H9 (cell line): Measurements from ENCODE around the gene RPGRIP1L. TPM values are rescaled to one million over a fixed set of nuclear protein-coding genes. Genes with fewer than 3 reads are reported as not detected.

ENCODE experiments used
- DNase-seq: peaks from one replicate; pipeline ENCODE4 v3.0.0-alpha.2; 2017
- H2AFZ ChIP-seq: one replicate; pipeline ENCODE4 v1.6.1; 2013; ENCODE audit warnings: mild to moderate bottlenecking, low read length, control low read depth, moderate library complexity
- H2AK5ac ChIP-seq: 2 replicates; pipeline ENCODE4 v1.6.1; 2013; ENCODE audit warnings: low read length, control low read depth, mixed read lengths; ENCODE audit not compliant: insufficient read length
- H2BK120ac ChIP-seq: one replicate; pipeline ENCODE4 v1.6.1; 2013; ENCODE audit warnings: low read depth, mild to moderate bottlenecking, low read length, control low read depth, inconsistent platforms; ENCODE audit not compliant: poor library complexity, severe bottlenecking
- H2BK12ac ChIP-seq: 2 replicates; pipeline ENCODE4 v1.6.1; 2013; ENCODE audit warnings: low read length, control low read depth, mixed read lengths, low read depth; ENCODE audit not compliant: insufficient read length
- H2BK15ac ChIP-seq: 2 replicates; pipeline ENCODE4 v1.6.1; 2013; ENCODE audit warnings: low read depth, low read length, control low read depth
- H2BK20ac ChIP-seq: one replicate; pipeline ENCODE4 v1.6.1; 2013; ENCODE audit warnings: low read depth, mild to moderate bottlenecking, low read length, control low read depth, inconsistent platforms; ENCODE audit not compliant: poor library complexity, severe bottlenecking
- H2BK5ac ChIP-seq: 2 replicates; pipeline ENCODE4 v1.6.1; 2013; ENCODE audit warnings: low read length, control low read depth, mixed read lengths; ENCODE audit not compliant: insufficient read length
- H3K14ac ChIP-seq: 2 replicates; pipeline ENCODE4 v1.6.1; 2013; ENCODE audit warnings: low read length, control low read depth; ENCODE audit not compliant: insufficient read depth
- H3K18ac ChIP-seq: 2 replicates; pipeline ENCODE4 v1.6.1; 2013; ENCODE audit warnings: low read depth, mild to moderate bottlenecking, mixed read lengths, low read length, control low read depth; ENCODE audit not compliant: insufficient read length
- H3K23ac ChIP-seq: 2 replicates; pipeline ENCODE4 v1.6.1; 2013; ENCODE audit warnings: low read length, control low read depth, mixed read lengths, low read depth; ENCODE audit not compliant: insufficient read length
- H3K23me2 ChIP-seq: 2 replicates; pipeline ENCODE4 v1.6.1; 2013; ENCODE audit warnings: low read depth, mild to moderate bottlenecking, mixed read lengths, low read length, control low read depth; ENCODE audit not compliant: insufficient read length, poor library complexity, severe bottlenecking
- H3K27ac ChIP-seq: 2 replicates; pipeline ENCODE4 v1.5.1; 2013; ENCODE audit warnings: low read length, control low read depth, mixed read lengths, low read depth; ENCODE audit not compliant: insufficient read length
- H3K27me3 ChIP-seq: 2 replicates; pipeline ENCODE4 v1.6.1; 2013; ENCODE audit warnings: low read length, control low read depth, inconsistent platforms; ENCODE audit not compliant: insufficient read depth
- H3K4ac ChIP-seq: 2 replicates; pipeline ENCODE4 v1.6.1; 2013; ENCODE audit warnings: low read depth, mild to moderate bottlenecking, control low read depth, inconsistent platforms, low read length, moderate library complexity
- H3K4me1 ChIP-seq: 2 replicates; pipeline ENCODE4 v1.6.1; 2013; ENCODE audit warnings: low read length, control low read depth, inconsistent platforms; ENCODE audit not compliant: insufficient read depth
- H3K4me2 ChIP-seq: 2 replicates; pipeline ENCODE4 v1.6.1; 2013; ENCODE audit warnings: low read length, control low read depth, mixed read lengths; ENCODE audit not compliant: insufficient read length, insufficient read depth
- H3K56ac ChIP-seq: 2 replicates; pipeline ENCODE4 v1.6.1; 2013; ENCODE audit warnings: low read depth, mild to moderate bottlenecking, mixed read lengths, low read length, control low read depth; ENCODE audit not compliant: insufficient read length
- H3K79me1 ChIP-seq: 2 replicates; pipeline ENCODE4 v1.6.1; 2013; ENCODE audit warnings: low read depth, mild to moderate bottlenecking, moderate library complexity, low read length, control low read depth, inconsistent platforms; ENCODE audit not compliant: insufficient read depth, poor library complexity, severe bottlenecking
- H3K79me2 ChIP-seq: 2 replicates; pipeline ENCODE4 v1.6.1; 2013; ENCODE audit warnings: low read length, control low read depth, inconsistent platforms; ENCODE audit not compliant: insufficient read depth
- H3K9ac ChIP-seq: 2 replicates; pipeline ENCODE4 v1.6.1; 2013; ENCODE audit warnings: low read length, control low read depth, mixed read lengths; ENCODE audit not compliant: insufficient read length; ENCODE audit errors: extremely low read depth
- H3K9me3 ChIP-seq: one replicate; pipeline ENCODE4 v1.6.1; 2013; ENCODE audit warnings: low read depth, low read length, inconsistent platforms; ENCODE audit not compliant: control insufficient read depth
- H3T11ph ChIP-seq: one replicate; pipeline ENCODE4 v1.6.1; 2013; ENCODE audit warnings: mild to moderate bottlenecking, low read length, control low read depth, inconsistent platforms
- H4K20me1 ChIP-seq: one replicate; pipeline ENCODE4 v1.6.1; 2013; ENCODE audit not compliant: control insufficient read depth, insufficient read length, insufficient read depth
- H4K5ac ChIP-seq: 2 replicates; pipeline ENCODE4 v1.6.1; 2013; ENCODE audit warnings: low read depth, mild to moderate bottlenecking, mixed read lengths, low read length, control low read depth; ENCODE audit not compliant: insufficient read length
- H4K8ac ChIP-seq: replicated peaks from 2 replicates; pipeline ENCODE4 v1.6.1; 2013; ENCODE audit warnings: low read length, control low read depth, mixed read lengths, low read depth; ENCODE audit not compliant: insufficient read length
- H4K91ac ChIP-seq: 2 replicates; pipeline ENCODE4 v1.6.1; 2013; ENCODE audit warnings: low read depth, mild to moderate bottlenecking, moderate library complexity, mixed read lengths, low read length, control low read depth; ENCODE audit not compliant: insufficient read length
- H3K27ac Mint-ChIP-seq, 3 experiments: 2 replicates in 2 of 3; 3 replicates in 1 of 3; pipeline ENCODE4 v1.8.0; 2020 to 2021; ENCODE audit warnings: mixed read lengths in 3 of 3, mild to moderate bottlenecking in 1 of 3, moderate library complexity in 1 of 3
- H3K27me3 Mint-ChIP-seq: 2 replicates; pipeline ENCODE4 v1.8.0; 2021; ENCODE audit warnings: low read depth, mild to moderate bottlenecking, moderate library complexity, mixed read lengths
- H3K36me3 Mint-ChIP-seq, 3 experiments: 2 replicates in 2 of 3; 3 replicates in 1 of 3; pipeline ENCODE4 v1.8.0; 2020 to 2021; ENCODE audit warnings: low read depth in 3 of 3, mixed read lengths in 3 of 3; ENCODE audit not compliant: insufficient read depth in 1 of 3
- H3K4me1 Mint-ChIP-seq, 2 experiments: 2 replicates each; pipeline ENCODE4 v1.8.0; 2020; ENCODE audit warnings: mixed read lengths in 2 of 2
- H3K4me3 Mint-ChIP-seq, 2 experiments: 2 replicates in 1 of 2; 3 replicates in 1 of 2; pipeline ENCODE4 v1.8.0; 2020 to 2021; ENCODE audit warnings: mild to moderate bottlenecking in 2 of 2, mixed read lengths in 2 of 2, moderate library complexity in 1 of 2
- H3K9me3 Mint-ChIP-seq, 2 experiments: 2 replicates in 1 of 2; 3 replicates in 1 of 2; pipeline ENCODE4 v1.8.0; 2020; ENCODE audit warnings: mild to moderate bottlenecking in 2 of 2, mixed read lengths in 2 of 2, moderate library complexity in 1 of 2
- WGBS: extraction: QIAGEN DNeasy Blood & Tissue Kit; methylation state at CpG from one replicate; pipeline ENCODE4 v1.1.7; 2013; ENCODE audit warnings: missing lambda C conversion rate, low lambda C conversion rate, mixed read lengths; ENCODE audit not compliant: insufficient read length; ENCODE audit errors: extremely low coverage; 5-methylcytosine and 5-hydroxymethylcytosine counted together
- total RNA-seq: library from RNA; stranded (reverse); gene quantifications from 2 replicates; pipeline ENCODE4 v1.2.1, GENCODE V29; 2021
- TF ChIP-seq, protein P1 (sequence below): fragments of 200-600 bp; sonication (generic); conservative IDR thresholded peaks from 3 replicates; pipeline ENCODE4 v1.8.0; 2021; ENCODE audit warnings: antibody characterized with exemption, mild to moderate bottlenecking

RPGRIP1L gene
- total RNA-seq, 1 experiment from 2014 or later, result 11.7 TPM

DNA sequence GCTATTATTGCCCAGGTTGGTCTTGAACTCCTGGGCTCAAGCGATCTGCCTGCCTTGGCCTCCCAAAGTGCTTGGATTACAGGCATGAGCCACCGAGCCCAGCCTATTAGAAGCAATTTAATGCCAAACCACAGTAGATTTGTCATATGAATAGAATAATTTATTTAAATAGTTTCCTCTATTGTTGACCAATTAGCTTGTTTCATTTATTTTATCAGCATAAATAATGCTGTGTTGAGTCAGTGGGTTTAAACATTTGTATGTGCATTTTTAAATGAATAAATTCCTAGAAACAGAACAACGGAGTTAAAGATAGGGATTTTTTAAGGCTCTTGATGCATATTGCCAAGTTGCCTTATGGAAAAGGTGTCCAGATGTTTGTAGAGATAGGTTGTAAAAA is 27.0 kb upstream of the RPGRIP1L start:
- Histone ChIP-seq H2BK12ac (no peak overlapping the region), H3K4me2 (no peak overlapping the region), H2AFZ (no peak overlapping the region), H3K27ac (no peak overlapping the region), H2BK15ac (no peak overlapping the region), H3K27me3 (no peaks in the 10 kb centered on the region), H3K4me1 (no peaks in the 10 kb centered on the region), H4K20me1 (no peaks in the 10 kb centered on the region), H3K23me2 (no peaks in the 10 kb centered on the region), H4K91ac (no peak overlapping the region), H3K4ac (no peak overlapping the region), H3K14ac (no peak overlapping the region), H3K9me3 (no peaks in the 10 kb centered on the region), H3K9ac (no peak overlapping the region), H2BK5ac (no peak overlapping the region), H4K5ac (no peak overlapping the region), H2BK120ac (no peak overlapping the region), H3K79me1 (peaks cover 7% of the 10 kb centered on the region), H3T11ph (no peak overlapping the region), H2BK20ac (no peak overlapping the region), H2AK5ac (no peak overlapping the region), H3K23ac (no peak overlapping the region), H4K8ac (no peak overlapping the region), H3K18ac (no peak overlapping the region), H3K79me2 (no peaks in the 10 kb centered on the region; the same call in 1 of the 2 replicates), H3K56ac (no peak overlapping the region)
- no CpG with 5 or more reads among the region's 3 CpGs for WGBS
- TF ChIP-seq, protein P1, sequence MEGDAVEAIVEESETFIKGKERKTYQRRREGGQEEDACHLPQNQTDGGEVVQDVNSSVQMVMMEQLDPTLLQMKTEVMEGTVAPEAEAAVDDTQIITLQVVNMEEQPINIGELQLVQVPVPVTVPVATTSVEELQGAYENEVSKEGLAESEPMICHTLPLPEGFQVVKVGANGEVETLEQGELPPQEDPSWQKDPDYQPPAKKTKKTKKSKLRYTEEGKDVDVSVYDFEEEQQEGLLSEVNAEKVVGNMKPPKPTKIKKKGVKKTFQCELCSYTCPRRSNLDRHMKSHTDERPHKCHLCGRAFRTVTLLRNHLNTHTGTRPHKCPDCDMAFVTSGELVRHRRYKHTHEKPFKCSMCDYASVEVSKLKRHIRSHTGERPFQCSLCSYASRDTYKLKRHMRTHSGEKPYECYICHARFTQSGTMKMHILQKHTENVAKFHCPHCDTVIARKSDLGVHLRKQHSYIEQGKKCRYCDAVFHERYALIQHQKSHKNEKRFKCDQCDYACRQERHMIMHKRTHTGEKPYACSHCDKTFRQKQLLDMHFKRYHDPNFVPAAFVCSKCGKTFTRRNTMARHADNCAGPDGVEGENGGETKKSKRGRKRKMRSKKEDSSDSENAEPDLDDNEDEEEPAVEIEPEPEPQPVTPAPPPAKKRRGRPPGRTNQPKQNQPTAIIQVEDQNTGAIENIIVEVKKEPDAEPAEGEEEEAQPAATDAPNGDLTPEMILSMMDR, result no peak
- Mint-ChIP-seq H3K4me3 (no peak overlapping the region), H3K27me3 (no peaks in the 10 kb centered on the region), H3K4me1 (peaks cover 0 to 12% of the 10 kb centered on the region in 2 experiments; a peak in 2 of 4 replicates), H3K9me3 (peaks cover 0 to 2% of the 10 kb centered on the region in 2 experiments; a peak in 1 of 5 replicates), H3K27ac (no peak overlapping the region), H3K36me3 (peaks cover 0 to 2% (median 0%) of the 10 kb centered on the region in 3 experiments; a peak in 2 of 7 replicates)
- no peak for DNase-seq
